SU-DHL-6 (cell line): ENCODE data around the gene ZNF292.

Source experiments
- CTCF ChIP-seq: fragments of 200-600 bp; sonication (generic); IDR thresholded peaks from one replicate; pipeline ENCODE4 v1.5.1; 2017; ENCODE audit warnings: antibody characterized with exemption, mild to moderate bottlenecking, low read length, moderate library complexity; ENCODE audit not compliant: insufficient read depth, poor library complexity, severe bottlenecking
- EZH2phosphoT487 ChIP-seq: fragments of 200-600 bp; sonication (generic), shearing (Covaris generic); conservative IDR thresholded peaks from 2 replicates; pipeline ENCODE4 v1.6.1; 2018; ENCODE audit warnings: mild to moderate bottlenecking, antibody characterized with exemption, low read length, moderate library complexity, mixed read lengths

GRCh38 chr6:87151471-87151780 is 3.9 kb upstream of the ZNF292 start:
- TF ChIP-seq CTCF = no peak
- TF ChIP-seq EZH2phosphoT487 = no peak
